Activated CD8-positive, alpha-beta memory T cell treated with anti-CD3 and anti-CD28 coated beads, Interleukin-2, amount 10 ng/mL, durations not matched to agents 7 days and 5 days (primary cell): ENCODE data around the gene ADSL. TPM values are rescaled to one million over a fixed set of nuclear protein-coding genes. Genes with fewer than 3 reads are reported as not detected.

Experiments
- ATAC-seq: fragments of 150-1000 bp; cut with Tn5 transposase; one replicate; pipeline ENCODE4 v1.10.0; 2021; ENCODE audit warnings: moderate library complexity
- CTCF ChIA-PET: fragments of 350-600 bp; sonication (Branson Sonifier 250); formaldehyde crosslinking; loops from one replicate; lab custom pipeline; 2021; ENCODE audit warnings: antibody characterized with exemption; lab: Charles Lee
- DNase-seq: peaks from one replicate; pipeline ENCODE4 v3.0.0-alpha.2; 2020
- H3K27ac Mint-ChIP-seq: one replicate; pipeline ENCODE4 v1.8.0; 2021; ENCODE audit warnings: mild to moderate bottlenecking, mixed read lengths
- H3K27me3 Mint-ChIP-seq: one replicate; pipeline ENCODE4 v1.8.0; 2021; ENCODE audit warnings: mixed read lengths
- H3K36me3 Mint-ChIP-seq: one replicate; pipeline ENCODE4 v1.8.0; 2021; ENCODE audit warnings: mild to moderate bottlenecking, mixed read lengths
- H3K4me1 Mint-ChIP-seq: one replicate; pipeline ENCODE4 v1.8.0; 2021; ENCODE audit warnings: mixed read lengths
- H3K4me3 Mint-ChIP-seq: one replicate; pipeline ENCODE4 v1.8.0; 2021; ENCODE audit warnings: mild to moderate bottlenecking, moderate library complexity, mixed read lengths
- H3K9me3 Mint-ChIP-seq: one replicate; pipeline ENCODE4 v1.8.0; 2022; ENCODE audit warnings: low read depth, mixed read lengths
- total RNA-seq, 2 experiments: library from RNA; stranded (reverse); gene quantifications; one replicate each; pipeline ENCODE4 v1.2.3, GENCODE V29; 2021

Gene ADSL
- total RNA-seq, 2 experiments from 2014 or later, result 98.3 to 109 TPM

GRCh38 chr22:40432157-40432556 lies 85.9 kb downstream of the ADSL start:
- peaks cover 21% of the 10 kb centered on the region for H3K4me1 Mint-ChIP-seq
- H3K27me3 Mint-ChIP-seq, result no peaks in the 10 kb centered on the region
- no peak overlapping the region for H3K27ac Mint-ChIP-seq
- H3K4me3 Mint-ChIP-seq, result no peak overlapping the region
- no peak for DNase-seq
- ATAC-seq, result no peak
- peaks cover 32% of the 10 kb centered on the region for H3K36me3 Mint-ChIP-seq
- no peaks in the 10 kb centered on the region for H3K9me3 Mint-ChIP-seq
- CTCF ChIA-PET, result interaction anchor here (0.8 to 6.8 kb wide), 3 partner anchors 156 to 466 kb away, joined by 3 to 98 read pairs (median 3); no protein-coding TSS in a partner anchor

DNA sequence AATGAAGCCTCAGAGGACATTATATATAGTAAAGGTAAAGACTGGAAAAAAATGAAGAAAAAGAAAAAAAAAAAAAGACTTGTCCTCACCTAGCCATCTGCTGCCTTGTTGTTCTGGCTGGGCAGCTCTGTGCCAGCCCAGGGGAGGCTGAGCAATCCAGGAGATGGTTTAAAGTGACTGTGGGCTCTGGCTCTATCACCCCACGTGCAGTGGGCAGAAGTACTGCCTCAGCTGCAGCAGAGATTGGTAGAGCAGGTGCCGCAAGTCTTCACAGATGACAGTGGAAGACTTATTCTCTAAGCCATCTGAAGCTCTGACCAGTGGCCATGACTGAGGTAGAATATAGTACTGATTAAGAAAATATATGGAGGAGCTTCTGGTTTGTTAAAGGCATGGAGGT lies 86.3 kb downstream of the ADSL start:
- Mint-ChIP-seq H3K9me3 (no peaks in the 10 kb centered on the region), H3K27ac (no peak overlapping the region), H3K4me3 (no peak overlapping the region), H3K4me1 (peaks cover 24% of the 10 kb centered on the region), H3K27me3 (no peaks in the 10 kb centered on the region), H3K36me3 (peaks cover 32% of the 10 kb centered on the region)
- DNase-seq (no peak), ATAC-seq (no peak)
- CTCF ChIA-PET, result interaction anchor here (1.4 to 6.8 kb wide), 2 partner anchors 213 to 466 kb away, joined by 3 to 98 read pairs; no protein-coding TSS in a partner anchor

GRCh38 chr22:40433416-40434090 lies 87.3 kb downstream of the ADSL start:
- H3K36me3 Mint-ChIP-seq, result peaks cover 31% of the 10 kb centered on the region
- H3K27ac Mint-ChIP-seq, result no peak overlapping the region
- no peaks in the 10 kb centered on the region for H3K9me3 Mint-ChIP-seq
- H3K4me3 Mint-ChIP-seq, result no peak overlapping the region
- H3K4me1 Mint-ChIP-seq, result peaks cover 31% of the 10 kb centered on the region
- no peaks in the 10 kb centered on the region for H3K27me3 Mint-ChIP-seq
- CTCF ChIA-PET, result interaction anchor here (0.9 to 7.0 kb wide), 5 partner anchors 34 to 465 kb away, joined by 3 to 98 read pairs (median 3); no protein-coding TSS in a partner anchor
- no peak for DNase-seq
- no peak for ATAC-seq

DNA sequence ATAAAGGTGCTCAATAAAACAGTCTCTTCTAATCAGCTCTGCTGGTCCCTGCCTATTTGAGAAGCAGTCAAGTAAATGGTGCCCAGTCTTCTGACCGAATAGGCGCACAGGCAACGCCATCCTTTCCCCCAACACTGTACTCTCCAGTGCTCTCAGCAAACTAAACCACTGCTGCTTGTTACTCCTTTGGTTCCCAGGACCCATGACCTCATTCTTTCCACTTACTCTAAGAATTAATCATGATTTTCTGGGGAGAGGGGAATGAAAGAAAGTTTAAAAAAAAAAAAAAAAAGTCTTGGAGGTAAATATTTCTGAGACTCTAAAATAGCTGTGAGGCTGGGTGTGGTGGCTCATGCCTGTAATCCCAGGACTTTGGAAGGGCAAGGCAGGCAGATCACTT lies 87.8 kb downstream of the ADSL start:
- CTCF ChIA-PET, result interaction anchor here (1.4 to 7.0 kb wide), 3 partner anchors 33 to 212 kb away, joined by 3 to 98 read pairs (median 91); no protein-coding TSS in a partner anchor
- Mint-ChIP-seq H3K27me3 (no peaks in the 10 kb centered on the region), H3K36me3 (peaks cover 26% of the 10 kb centered on the region), H3K4me1 (peaks cover 33% of the 10 kb centered on the region), H3K9me3 (no peaks in the 10 kb centered on the region), H3K27ac (no peak overlapping the region), H3K4me3 (no peak overlapping the region)
- DNase-seq (no peak), ATAC-seq (no peak)

DNA sequence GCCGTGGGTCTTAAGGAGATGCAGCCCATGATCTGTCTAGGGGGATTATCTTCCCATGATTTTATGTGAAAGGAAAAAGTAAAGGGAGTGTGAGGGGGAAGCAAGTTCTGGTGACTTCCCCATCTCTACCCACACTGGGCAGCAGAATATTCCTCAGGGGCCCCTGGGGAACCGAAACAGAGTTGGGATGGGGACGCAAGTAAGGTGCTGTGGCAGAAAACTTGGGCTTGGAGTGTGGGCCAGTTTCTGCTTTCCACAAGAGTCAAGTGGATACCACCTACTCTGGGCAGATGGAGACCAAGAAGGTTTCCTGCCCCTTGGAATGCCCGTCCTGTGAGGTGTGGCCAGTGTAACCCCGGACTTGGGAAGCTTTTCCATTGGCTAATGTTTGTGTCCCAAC lies 88.4 kb downstream of the ADSL start:
- no peak overlapping the region for H3K27ac Mint-ChIP-seq
- no peak for DNase-seq
- CTCF ChIA-PET, result interaction anchor here (0.8 to 7.0 kb wide), 6 partner anchors 10 to 420 kb away, joined by 3 to 98 read pairs (median 14); no protein-coding TSS in a partner anchor
- peaks cover 24% of the 10 kb centered on the region for H3K36me3 Mint-ChIP-seq
- ATAC-seq, result no peak
- H3K4me1 Mint-ChIP-seq, result peaks cover 36% of the 10 kb centered on the region
- H3K9me3 Mint-ChIP-seq, result no peaks in the 10 kb centered on the region
- no peaks in the 10 kb centered on the region for H3K27me3 Mint-ChIP-seq
- H3K4me3 Mint-ChIP-seq, result no peak overlapping the region

DNA sequence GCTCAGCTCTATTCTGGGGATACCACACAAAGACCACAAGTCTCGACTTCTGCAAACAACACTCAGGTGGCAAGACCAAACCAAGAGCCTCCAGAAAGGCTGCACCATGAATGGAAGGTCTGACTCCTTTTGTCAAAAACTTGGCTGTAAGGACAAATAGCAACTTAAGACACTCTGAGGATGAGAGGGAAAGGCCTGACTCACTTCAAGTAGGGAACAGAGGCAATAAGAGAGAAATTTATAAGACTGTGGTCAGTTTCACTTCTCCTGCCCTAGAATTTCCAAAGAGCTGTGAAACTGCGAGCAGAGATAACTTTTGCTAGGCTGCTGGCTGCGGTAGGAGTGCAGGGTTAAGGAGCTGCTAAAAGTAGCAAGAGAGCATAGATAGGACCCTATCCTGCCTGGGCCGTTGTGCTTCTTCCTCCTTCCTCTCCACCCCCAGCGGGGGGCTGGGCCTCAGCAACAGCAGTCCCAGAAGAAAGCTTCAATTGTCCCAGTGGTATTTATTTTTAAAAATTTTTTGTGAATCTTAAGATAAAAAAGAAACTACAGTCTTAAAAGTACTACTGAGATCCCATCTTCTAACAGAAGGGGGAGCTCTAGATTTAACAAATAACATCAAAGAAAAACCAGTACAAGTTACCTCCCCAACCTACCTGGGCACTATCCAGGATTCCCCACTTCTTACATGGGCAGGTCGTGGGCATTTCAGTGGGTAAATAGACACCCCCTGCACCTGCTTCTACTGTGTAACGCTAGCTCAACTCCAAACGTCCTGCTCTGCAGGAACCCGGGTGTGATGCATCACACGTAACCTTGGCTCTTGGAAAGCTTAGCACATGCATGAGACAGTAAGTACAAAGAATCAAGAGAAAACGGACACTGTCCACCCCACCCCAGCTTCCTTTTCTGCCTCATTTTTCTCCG lies 90.5 kb downstream of the ADSL start:
- peaks cover 48% of the 10 kb centered on the region for H3K4me1 Mint-ChIP-seq
- CTCF ChIA-PET, result interaction anchor here (0.6 to 7.0 kb wide), 59 partner anchors 9 to 801 kb away, joined by 3 to 98 read pairs (median 5); partner anchors contain the start of gene MRTFA
- H3K4me3 Mint-ChIP-seq, result peak overlapping the region; percentile 10
- DNase-seq (peak; percentile 54), ATAC-seq (peak; percentile 71)
- H3K27ac Mint-ChIP-seq, result peak overlapping the region; percentile 81
- peaks cover 16% of the 10 kb centered on the region for H3K36me3 Mint-ChIP-seq
- no peaks in the 10 kb centered on the region for H3K9me3 Mint-ChIP-seq
- no peaks in the 10 kb centered on the region for H3K27me3 Mint-ChIP-seq

Other genes starting within 250 kb of the ADSL start
- 10 to 100 TPM; 40.0 to 72.5 TPM for gene TNRC6B, start 168.6 kb upstream of the ADSL start, total RNA-seq
- 10 to 100 TPM; 57.6 to 86.3 TPM for gene SGSM3, start 24.1 kb downstream of the ADSL start, total RNA-seq